Upper lobe of right lung (tissue), 1 donor: ENCODE data around the gene IQUB. TPM values are rescaled to one million over a fixed set of nuclear protein-coding genes. Genes with fewer than 3 reads are reported as not detected.
"Not testable (repeated sequence)": the region's sequence is repeated elsewhere in the genome, so short reads cannot be mapped to it uniquely, and the experiment has no call there.

Experiments
- ATAC-seq: fragments of 200-7000 bp; cut with Tn5 transposase; one replicate; pipeline ENCODE4 v1.9.1; 2020; ENCODE audit warnings: mild to moderate bottlenecking, moderate library complexity
- DNase-seq: peaks from one replicate; pipeline ENCODE4 v3.0.0-alpha.2; 2020
- H3K27ac ChIP-seq: fragments of 200-600 bp; one replicate; pipeline ENCODE4 v1.8.0; 2022
- H3K27me3 ChIP-seq: fragments of 200-600 bp; one replicate; pipeline ENCODE4 v1.8.0; 2022; ENCODE audit warnings: mild to moderate bottlenecking
- H3K36me3 ChIP-seq: fragments of 200-600 bp; one replicate; pipeline ENCODE4 v1.8.0; 2022
- H3K4me1 ChIP-seq: fragments of 200-600 bp; one replicate; pipeline ENCODE4 v1.8.0; 2022
- H3K4me3 ChIP-seq: fragments of 200-600 bp; one replicate; pipeline ENCODE4 v1.8.0; 2022; ENCODE audit warnings: mild to moderate bottlenecking
- H3K9me3 ChIP-seq: fragments of 200-600 bp; one replicate; pipeline ENCODE4 v1.8.0; 2022
- intact Hi-C: fragments of 100-400 bp; cut with DNase I; formaldehyde crosslinking; loops from one replicate; pipeline ENCODE4 v1.11.0; 2022
- total RNA-seq: library from RNA; stranded (reverse); fragmentation: NEBNext Ultra II Directional; extraction: Animal tissue kit (Norgen Biotek cat#: 25700); gene quantifications from one replicate; pipeline ENCODE4 v1.2.1, GENCODE V29; 2021
- TF ChIP-seq, protein P1 (sequence below): fragments of 200-600 bp; IDR thresholded peaks from one replicate; pipeline ENCODE4 v1.8.0; 2022; ENCODE audit warnings: antibody characterized with exemption
- donor health status: DM: no; HTN: yes; CAD: no; lungs with severe emphysema.

Gene IQUB
- total RNA-seq, 1 donor from 2014 or later, result 0.75 TPM

DNA sequence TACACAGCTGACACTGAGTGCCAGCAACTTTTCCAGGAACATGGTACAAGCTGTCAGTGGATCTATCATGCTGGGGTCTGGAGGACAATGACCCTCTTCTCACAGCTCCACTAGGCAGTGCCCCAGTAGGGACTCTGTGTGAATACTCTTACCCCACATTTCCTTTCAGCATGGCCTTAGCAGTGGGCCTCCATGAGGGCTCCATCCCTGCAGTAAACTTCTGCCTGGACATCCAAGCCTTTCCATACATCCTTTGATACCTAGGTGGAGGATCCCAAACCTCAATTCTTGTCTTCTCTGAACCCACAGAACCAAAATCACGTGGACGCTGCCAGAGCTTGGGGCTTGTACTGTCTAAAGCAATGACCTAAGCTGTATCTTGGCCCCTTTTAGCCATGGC is 116.8 kb downstream of the IQUB start:
- ATAC-seq, result no peak
- H3K9me3 ChIP-seq, result no peaks in the 10 kb centered on the region
- DNase-seq, result no peak
- H3K36me3 ChIP-seq, result no peaks in the 10 kb centered on the region
- intact Hi-C loops, result no loop called here
- TF ChIP-seq, protein P1, sequence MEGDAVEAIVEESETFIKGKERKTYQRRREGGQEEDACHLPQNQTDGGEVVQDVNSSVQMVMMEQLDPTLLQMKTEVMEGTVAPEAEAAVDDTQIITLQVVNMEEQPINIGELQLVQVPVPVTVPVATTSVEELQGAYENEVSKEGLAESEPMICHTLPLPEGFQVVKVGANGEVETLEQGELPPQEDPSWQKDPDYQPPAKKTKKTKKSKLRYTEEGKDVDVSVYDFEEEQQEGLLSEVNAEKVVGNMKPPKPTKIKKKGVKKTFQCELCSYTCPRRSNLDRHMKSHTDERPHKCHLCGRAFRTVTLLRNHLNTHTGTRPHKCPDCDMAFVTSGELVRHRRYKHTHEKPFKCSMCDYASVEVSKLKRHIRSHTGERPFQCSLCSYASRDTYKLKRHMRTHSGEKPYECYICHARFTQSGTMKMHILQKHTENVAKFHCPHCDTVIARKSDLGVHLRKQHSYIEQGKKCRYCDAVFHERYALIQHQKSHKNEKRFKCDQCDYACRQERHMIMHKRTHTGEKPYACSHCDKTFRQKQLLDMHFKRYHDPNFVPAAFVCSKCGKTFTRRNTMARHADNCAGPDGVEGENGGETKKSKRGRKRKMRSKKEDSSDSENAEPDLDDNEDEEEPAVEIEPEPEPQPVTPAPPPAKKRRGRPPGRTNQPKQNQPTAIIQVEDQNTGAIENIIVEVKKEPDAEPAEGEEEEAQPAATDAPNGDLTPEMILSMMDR, result no peak
- no peak overlapping the region for H3K27ac ChIP-seq
- no peaks in the 10 kb centered on the region for H3K27me3 ChIP-seq
- no peaks in the 10 kb centered on the region for H3K4me1 ChIP-seq
- H3K4me3 ChIP-seq, result no peak overlapping the region

DNA sequence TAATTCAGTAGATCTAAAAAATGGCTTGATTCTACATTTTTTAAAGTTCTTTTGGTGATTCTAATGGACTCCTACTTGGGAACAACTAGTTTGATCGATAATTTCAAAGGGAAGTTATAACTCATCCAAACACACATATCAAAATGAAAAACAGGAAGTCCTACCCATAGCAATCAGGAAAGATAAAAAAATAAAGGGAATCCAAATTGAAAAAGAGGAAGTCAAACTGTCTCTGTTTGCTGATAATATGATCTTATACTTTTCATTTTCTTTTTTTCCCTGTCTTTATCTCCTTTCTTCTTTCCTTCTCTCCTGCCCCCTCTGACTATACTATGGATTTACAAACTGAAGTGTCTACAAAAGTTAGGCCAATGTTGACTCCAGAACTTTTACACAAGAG is 118.8 kb downstream of the IQUB start:
- ATAC-seq (no peak), DNase-seq (no peak)
- Histone ChIP-seq H3K4me3 (no peak overlapping the region), H3K27ac (no peak overlapping the region), H3K27me3 (no peaks in the 10 kb centered on the region), H3K36me3 (no peaks in the 10 kb centered on the region), H3K9me3 (no peaks in the 10 kb centered on the region), H3K4me1 (no peaks in the 10 kb centered on the region)
- intact Hi-C loops, result no loop called here
- TF ChIP-seq, protein P1, result no peak

DNA sequence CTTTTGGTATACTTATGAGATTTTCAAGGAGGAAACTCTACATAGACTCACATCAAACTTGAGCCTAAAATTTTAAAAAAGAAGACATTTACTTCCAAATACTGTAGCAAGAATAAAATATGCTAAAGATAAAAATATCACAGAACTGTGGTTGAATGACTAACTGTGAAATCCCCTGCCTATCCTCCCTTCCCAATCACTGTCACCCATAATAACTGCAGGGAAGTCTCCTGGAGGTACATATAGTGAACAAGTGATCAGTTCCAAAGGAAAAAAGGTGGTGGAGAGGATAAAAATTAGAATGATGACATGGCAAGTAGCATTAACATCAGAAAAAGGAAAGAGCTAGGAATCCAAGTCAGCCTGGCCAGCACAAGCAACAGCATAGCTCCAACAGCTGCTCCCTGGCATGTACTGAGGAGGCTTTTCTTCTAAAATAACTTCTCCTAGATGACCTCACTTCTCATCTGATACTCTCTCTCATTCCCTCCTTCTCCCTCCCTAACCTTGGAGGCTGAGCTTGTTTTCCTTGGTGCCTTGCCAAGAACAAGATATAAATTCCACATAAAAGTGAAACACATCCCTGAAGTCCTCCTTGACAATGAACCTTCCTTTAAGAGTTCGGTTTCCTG is 124.0 kb downstream of the IQUB start:
- Histone ChIP-seq H3K4me1 (no peaks in the 10 kb centered on the region), H3K36me3 (no peaks in the 10 kb centered on the region), H3K4me3 (no peak overlapping the region), H3K9me3 (no peaks in the 10 kb centered on the region), H3K27ac (no peak overlapping the region), H3K27me3 (no peaks in the 10 kb centered on the region)
- intact Hi-C loops, result no loop called here
- ATAC-seq, result peak; percentile 54
- no peak for DNase-seq
- TF ChIP-seq, protein P1, result no peak

GRCh38 chr7:123407951-123408350 is 126.4 kb downstream of the IQUB start:
- H3K9me3 ChIP-seq, DNase-seq, intact Hi-C loops, H3K27ac ChIP-seq, H3K27me3 ChIP-seq, H3K4me1 ChIP-seq, ATAC-seq, H3K36me3 ChIP-seq, H3K4me3 ChIP-seq: not testable (repeated sequence)

Other genes with a start within 250 kb of the IQUB start
- gene NDUFA5, start 23.2 kb upstream of the IQUB start, total RNA-seq, result 67.1 TPM
- gene ASB15, start 67.2 kb upstream of the IQUB start, total RNA-seq, result not detected
- gene LMOD2, start 121.3 kb upstream of the IQUB start, total RNA-seq, result 0.17 TPM
- gene WASL, start 214.4 kb upstream of the IQUB start, total RNA-seq, result 40.0 TPM